ENCODE data around the gene ISLR2.

Gene ISLR2

DNA sequence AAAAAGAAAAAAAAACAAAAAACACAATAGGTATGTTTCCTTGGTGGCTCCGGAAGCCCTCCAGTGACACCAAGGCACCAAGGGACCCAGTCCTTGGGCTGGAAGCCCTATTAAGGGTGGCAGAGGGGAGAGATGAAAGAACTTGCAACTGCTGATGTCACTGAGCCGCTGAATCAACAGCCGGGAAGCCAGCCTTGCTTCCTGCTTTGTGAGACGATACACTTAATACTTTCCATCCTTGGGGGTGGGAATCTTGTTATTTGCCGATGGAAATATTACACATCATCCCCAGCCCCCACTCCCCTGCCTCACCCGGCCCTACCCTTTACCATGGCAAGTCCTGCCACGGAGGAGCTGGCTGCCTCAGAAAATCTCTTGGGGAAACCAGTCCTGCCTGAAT is 5.6 kb upstream of the ISLR2 start:
- TF ChIP-seq, protein P1, sequence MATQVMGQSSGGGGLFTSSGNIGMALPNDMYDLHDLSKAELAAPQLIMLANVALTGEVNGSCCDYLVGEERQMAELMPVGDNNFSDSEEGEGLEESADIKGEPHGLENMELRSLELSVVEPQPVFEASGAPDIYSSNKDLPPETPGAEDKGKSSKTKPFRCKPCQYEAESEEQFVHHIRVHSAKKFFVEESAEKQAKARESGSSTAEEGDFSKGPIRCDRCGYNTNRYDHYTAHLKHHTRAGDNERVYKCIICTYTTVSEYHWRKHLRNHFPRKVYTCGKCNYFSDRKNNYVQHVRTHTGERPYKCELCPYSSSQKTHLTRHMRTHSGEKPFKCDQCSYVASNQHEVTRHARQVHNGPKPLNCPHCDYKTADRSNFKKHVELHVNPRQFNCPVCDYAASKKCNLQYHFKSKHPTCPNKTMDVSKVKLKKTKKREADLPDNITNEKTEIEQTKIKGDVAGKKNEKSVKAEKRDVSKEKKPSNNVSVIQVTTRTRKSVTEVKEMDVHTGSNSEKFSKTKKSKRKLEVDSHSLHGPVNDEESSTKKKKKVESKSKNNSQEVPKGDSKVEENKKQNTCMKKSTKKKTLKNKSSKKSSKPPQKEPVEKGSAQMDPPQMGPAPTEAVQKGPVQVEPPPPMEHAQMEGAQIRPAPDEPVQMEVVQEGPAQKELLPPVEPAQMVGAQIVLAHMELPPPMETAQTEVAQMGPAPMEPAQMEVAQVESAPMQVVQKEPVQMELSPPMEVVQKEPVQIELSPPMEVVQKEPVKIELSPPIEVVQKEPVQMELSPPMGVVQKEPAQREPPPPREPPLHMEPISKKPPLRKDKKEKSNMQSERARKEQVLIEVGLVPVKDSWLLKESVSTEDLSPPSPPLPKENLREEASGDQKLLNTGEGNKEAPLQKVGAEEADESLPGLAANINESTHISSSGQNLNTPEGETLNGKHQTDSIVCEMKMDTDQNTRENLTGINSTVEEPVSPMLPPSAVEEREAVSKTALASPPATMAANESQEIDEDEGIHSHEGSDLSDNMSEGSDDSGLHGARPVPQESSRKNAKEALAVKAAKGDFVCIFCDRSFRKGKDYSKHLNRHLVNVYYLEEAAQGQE (IDR thresholded peaks at IDR 0.05; ENCODE audit: low read depth), result no peak
- TF ChIP-seq, protein P2, sequence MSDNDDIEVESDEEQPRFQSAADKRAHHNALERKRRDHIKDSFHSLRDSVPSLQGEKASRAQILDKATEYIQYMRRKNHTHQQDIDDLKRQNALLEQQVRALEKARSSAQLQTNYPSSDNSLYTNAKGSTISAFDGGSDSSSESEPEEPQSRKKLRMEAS (IDR thresholded peaks at IDR 0.05), result no peak
- TF ChIP-seq RAD21 (IDR thresholded peaks at IDR 0.05; ENCODE audit: low read depth) (no peak), CREB1 (IDR thresholded peaks at IDR 0.05; ENCODE audit: low read depth) (no peak)

DNA sequence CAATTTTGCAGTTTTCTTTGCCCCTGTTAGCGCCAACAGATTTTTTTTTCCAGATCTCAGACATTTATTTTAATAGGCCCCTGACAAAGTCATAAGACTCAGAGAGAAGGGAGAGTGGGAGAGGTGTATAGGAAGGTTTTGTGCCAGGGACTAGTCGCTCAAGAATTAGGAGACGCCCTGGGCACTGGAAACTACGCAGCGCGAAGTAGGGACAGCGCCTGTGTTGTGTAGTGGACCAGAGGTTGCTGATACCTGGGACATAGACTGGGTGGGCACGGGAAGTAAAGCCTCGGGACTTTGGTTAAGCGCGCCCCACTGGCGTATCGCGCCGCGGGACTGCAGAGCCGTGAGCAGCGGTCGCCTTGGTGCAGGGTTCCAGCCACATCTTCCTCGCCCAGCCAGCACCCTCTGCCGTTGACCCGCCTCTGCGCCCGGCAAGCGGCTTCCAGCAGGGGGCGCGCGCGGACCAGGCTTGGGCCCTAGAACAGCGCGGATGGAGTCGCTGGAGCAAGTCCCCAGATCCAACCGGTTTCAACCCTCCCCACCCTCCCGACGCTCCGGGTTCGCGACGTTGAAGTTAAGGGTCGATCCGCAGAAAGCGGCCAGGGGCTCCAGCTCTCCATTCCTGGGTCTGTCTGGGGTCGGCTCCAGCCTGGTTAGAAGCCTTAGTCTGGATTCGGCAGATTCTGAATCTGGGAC is 3.0 kb upstream of the ISLR2 start:
- TF ChIP-seq FOXM1 (IDR thresholded peaks at IDR 0.05; ENCODE audit: borderline replicate concordance, low read depth), result peak; percentile 49; the same call in 1 of the 2 replicates
- no peak; the same call in 1 of the 2 replicates for TF ChIP-seq ZBTB7A (IDR thresholded peaks at IDR 0.05; ENCODE audit: low read depth)
- peak; percentile 31; the same call in 1 of the 2 replicates for TF ChIP-seq EP300 (IDR thresholded peaks at IDR 0.05; ENCODE audit: borderline replicate concordance)
- TF ChIP-seq NFIC (IDR thresholded peaks at IDR 0.05), result peak; percentile 23; the same call in 1 of the 2 replicates
- TF ChIP-seq, protein P2 (IDR thresholded peaks at IDR 0.05), result peak; percentile 62
- TF ChIP-seq TCF12 (IDR thresholded peaks at IDR 0.05; ENCODE audit: low read depth), result peak; percentile 60; the same call in 1 of the 2 replicates
- 0 out of 2 replicates have a peak, but pooled peaks have one; percentile 5 for TF ChIP-seq EGR1 (IDR thresholded peaks at IDR 0.05)
- TF ChIP-seq RAD21 (IDR thresholded peaks at IDR 0.05; ENCODE audit: low read depth), result peak; percentile 99
- no peak for TF ChIP-seq TAF1 (IDR thresholded peaks at IDR 0.05; ENCODE audit: low read depth)
- 0 out of 2 replicates have a peak, but pooled peaks have one; percentile 11 for TF ChIP-seq TEAD4 (IDR thresholded peaks at IDR 0.05)

DNA sequence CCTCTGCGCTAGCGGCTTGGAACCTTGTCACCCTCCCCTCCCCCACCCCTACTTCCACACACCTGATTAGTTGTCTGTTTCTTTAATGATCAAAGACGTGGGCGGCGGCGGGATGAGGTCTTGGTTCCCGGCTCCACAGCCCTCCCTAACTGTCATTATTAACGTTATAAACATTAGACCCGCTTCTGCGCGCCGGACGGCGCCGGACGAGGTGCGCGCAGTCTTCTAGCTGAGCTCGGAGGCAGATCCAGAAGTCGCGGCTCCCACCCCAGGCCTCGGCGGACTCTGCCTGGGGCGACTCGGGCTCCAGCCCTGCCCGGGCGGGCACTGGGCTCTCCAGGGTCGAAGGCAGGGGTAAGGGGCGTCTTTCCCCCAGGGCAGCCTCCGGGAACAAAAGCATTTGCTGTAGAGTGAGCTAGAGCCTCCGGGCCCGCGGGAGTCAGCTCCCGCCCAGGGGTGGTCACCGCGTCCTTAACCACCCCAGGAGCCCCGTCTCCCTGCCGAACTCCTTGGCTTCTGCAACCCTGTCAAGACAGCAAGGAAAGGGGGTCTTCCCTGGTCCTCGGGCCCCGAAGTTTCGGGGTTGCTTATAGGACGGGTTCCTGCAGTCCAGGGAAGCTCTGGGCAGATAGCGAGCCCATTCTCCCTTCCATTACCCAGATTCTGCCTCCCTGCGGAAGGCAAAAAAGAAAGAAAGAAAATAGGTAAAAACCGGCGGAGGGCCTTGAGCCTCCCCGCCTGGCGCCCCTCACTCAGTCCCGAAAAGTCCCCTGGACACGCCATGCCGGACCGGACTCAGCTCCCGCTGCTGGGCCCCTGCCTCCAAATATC is 2.2 kb upstream of the ISLR2 start:
- TF ChIP-seq TEAD4 (IDR thresholded peaks at IDR 0.05) (no peak), ZBTB7A (IDR thresholded peaks at IDR 0.05; ENCODE audit: low read depth) (peak; percentile 51; the same call in 1 of the 2 replicates)

DNA sequence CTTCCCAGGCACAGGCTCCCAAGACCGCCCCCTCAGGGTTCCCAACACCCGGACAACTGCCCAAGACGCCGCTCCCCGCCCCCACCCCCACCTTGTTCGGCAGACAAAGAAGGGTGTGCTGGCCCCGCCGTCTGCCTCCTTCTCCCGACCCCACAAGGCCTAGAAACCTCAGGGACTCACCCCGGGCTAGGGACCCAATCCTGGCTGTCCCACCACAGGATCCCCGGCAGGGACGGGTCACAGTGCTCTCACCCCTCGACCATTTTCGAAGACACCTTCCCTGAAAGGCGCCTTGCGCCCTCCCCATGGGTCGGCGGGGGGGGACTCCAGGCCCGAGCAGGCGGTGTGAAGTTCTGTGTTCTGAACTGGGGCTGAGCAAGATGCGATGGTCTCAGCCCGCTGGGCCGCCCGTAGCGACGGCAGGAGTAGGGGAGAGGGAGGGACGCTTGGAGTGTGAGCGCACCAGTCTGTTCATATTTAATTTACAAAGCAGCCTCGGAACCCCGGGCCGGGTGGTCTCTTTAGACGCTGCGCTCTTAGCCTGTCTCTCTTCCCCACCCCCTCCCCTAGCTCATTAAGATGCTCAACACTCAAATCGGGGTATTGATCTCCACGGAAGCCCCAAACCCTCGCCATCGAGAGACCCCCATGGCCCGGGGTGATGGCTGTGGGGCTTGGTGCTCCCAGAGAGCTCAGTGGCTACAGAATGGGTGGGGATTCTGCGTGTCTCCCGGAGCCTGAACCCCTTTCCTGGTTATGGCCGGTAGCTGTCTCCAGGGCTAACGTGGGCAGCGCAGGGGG is 1.4 kb upstream of the ISLR2 start:
- TF ChIP-seq TAF1 (IDR thresholded peaks at IDR 0.05; ENCODE audit: low read depth), result no peak
- no peak for TF ChIP-seq TEAD4 (IDR thresholded peaks at IDR 0.05)
- TF ChIP-seq, protein P1 (IDR thresholded peaks at IDR 0.05; ENCODE audit: low read depth), result no peak
- no peak for TF ChIP-seq TCF12 (IDR thresholded peaks at IDR 0.05; ENCODE audit: low read depth)
- TF ChIP-seq, protein P3, sequence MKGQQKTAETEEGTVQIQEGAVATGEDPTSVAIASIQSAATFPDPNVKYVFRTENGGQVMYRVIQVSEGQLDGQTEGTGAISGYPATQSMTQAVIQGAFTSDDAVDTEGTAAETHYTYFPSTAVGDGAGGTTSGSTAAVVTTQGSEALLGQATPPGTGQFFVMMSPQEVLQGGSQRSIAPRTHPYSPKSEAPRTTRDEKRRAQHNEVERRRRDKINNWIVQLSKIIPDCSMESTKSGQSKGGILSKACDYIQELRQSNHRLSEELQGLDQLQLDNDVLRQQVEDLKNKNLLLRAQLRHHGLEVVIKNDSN (IDR thresholded peaks at IDR 0.05), result no peak
- no peak for TF ChIP-seq YY1 (IDR thresholded peaks at IDR 0.05; ENCODE audit: low read depth)
- TF ChIP-seq CEBPB (IDR thresholded peaks at IDR 0.05), result no peak
- TF ChIP-seq ZBTB7A (IDR thresholded peaks at IDR 0.05; ENCODE audit: low read depth), result no peak
- no peak for TF ChIP-seq EP300 (IDR thresholded peaks at IDR 0.05; ENCODE audit: borderline replicate concordance)
- TF ChIP-seq CREB1 (IDR thresholded peaks at IDR 0.05; ENCODE audit: low read depth), result no peak
- no peak for TF ChIP-seq NFIC (IDR thresholded peaks at IDR 0.05)
- TF ChIP-seq EGR1 (IDR thresholded peaks at IDR 0.05), result no peak
- no peak for TF ChIP-seq RAD21 (IDR thresholded peaks at IDR 0.05; ENCODE audit: low read depth)
- TF ChIP-seq, protein P2 (IDR thresholded peaks at IDR 0.05), result no peak
- TF ChIP-seq FOXM1 (IDR thresholded peaks at IDR 0.05; ENCODE audit: borderline replicate concordance, low read depth), result no peak

DNA sequence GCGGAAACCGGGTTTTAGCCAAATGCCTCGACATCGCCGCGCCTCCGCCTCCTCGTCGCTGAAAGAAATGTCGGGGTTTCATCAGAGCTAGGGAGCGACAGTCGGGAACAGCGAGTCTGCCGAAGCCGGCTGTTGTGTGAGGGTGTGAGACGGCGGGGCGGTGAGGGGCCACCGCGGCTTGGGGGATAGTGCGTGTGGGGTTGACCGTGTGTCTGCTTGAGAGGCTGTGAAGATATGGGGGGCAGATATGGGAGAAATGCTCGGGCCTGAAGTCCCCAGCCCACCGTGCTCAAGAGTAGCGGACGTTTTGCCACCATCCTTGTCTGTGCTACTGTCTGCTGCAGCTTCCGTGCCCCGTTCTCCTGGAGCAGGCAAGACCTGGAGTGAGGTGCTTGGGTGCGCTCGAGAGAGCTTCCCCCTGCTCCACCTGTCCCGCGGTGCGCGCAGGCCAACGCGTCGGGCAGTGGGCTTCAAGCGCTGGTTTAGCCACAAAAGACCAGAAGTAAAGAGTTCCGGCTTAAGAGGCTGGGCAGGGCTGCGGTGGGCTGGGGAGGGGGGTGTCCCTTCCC is 716 bp upstream of the ISLR2 start:
- no peak for TF ChIP-seq FOXM1 (IDR thresholded peaks at IDR 0.05; ENCODE audit: borderline replicate concordance, low read depth)
- no peak for TF ChIP-seq ZBTB7A (IDR thresholded peaks at IDR 0.05; ENCODE audit: low read depth)
- TF ChIP-seq YY1 (IDR thresholded peaks at IDR 0.05; ENCODE audit: low read depth), result no peak
- TF ChIP-seq EP300 (IDR thresholded peaks at IDR 0.05; ENCODE audit: borderline replicate concordance), result no peak
- no peak for TF ChIP-seq RAD21 (IDR thresholded peaks at IDR 0.05; ENCODE audit: low read depth)
- TF ChIP-seq CREB1 (IDR thresholded peaks at IDR 0.05; ENCODE audit: low read depth), result no peak
- TF ChIP-seq NFIC (IDR thresholded peaks at IDR 0.05), result no peak
- no peak for TF ChIP-seq TEAD4 (IDR thresholded peaks at IDR 0.05)
